22Rv1 (cell line): Measurements from ENCODE around the gene STOML3.

Experiments
- CTCF ChIP-seq: fragments of 450-650 bp; IDR thresholded peaks from 2 replicates; pipeline ENCODE4 v1.5.1; 2017; ENCODE audit warnings: mild to moderate bottlenecking
- ZFX ChIP-seq: fragments of 450-650 bp; IDR thresholded peaks from 2 replicates; pipeline ENCODE4 v1.6.1; 2017; ENCODE audit warnings: antibody characterized with exemption, borderline replicate concordance

GRCh38 chr13:38965281-38965680 is 25.4 kb downstream of the STOML3 start:
- TF ChIP-seq ZFX, result no peak
- TF ChIP-seq CTCF, result no peak
